ENCODE data around the gene BCL3.

The BCL3 gene

GRCh38 chr19:44729516-44730033, 18.9 kb upstream of the BCL3 start:
- Mint-ChIP-seq H3K27me3 (no peaks in the 10 kb centered on the region), H3K4me1 (ENCODE audit: low read depth) (peaks cover 3% of the 10 kb centered on the region), H3K36me3 (no peaks in the 10 kb centered on the region), H3K9me3 (ENCODE audit: low read depth) (no peaks in the 10 kb centered on the region), H3K4me3 (no peak overlapping the region), H3K27ac (no peak overlapping the region)

DNA sequence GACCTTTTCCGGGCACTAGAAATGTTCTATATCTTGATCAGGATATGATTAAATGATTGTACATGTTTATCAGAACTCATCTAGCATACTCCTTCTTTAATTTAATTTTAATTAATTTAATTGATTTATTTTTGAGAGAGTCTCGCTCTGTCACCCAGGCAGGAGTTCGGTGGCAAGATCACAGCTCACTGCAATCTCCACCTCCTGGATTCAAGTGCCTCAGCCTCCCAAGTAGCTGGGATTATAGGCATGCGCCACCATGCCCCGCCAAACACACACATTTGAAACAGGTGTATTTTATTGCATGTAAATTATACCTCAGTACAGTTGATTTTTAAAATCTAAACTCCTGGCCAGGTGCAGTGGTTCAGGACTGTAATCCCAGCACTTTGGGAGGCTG, 17.4 kb upstream of the BCL3 start:
- H3K4me3 Mint-ChIP-seq, result no peak overlapping the region
- H3K27me3 Mint-ChIP-seq, result no peaks in the 10 kb centered on the region
- H3K27ac Mint-ChIP-seq, result no peak overlapping the region
- H3K9me3 Mint-ChIP-seq (ENCODE audit: low read depth), result no peaks in the 10 kb centered on the region
- no peaks in the 10 kb centered on the region for H3K36me3 Mint-ChIP-seq
- H3K4me1 Mint-ChIP-seq (ENCODE audit: low read depth), result peaks cover 3% of the 10 kb centered on the region

DNA sequence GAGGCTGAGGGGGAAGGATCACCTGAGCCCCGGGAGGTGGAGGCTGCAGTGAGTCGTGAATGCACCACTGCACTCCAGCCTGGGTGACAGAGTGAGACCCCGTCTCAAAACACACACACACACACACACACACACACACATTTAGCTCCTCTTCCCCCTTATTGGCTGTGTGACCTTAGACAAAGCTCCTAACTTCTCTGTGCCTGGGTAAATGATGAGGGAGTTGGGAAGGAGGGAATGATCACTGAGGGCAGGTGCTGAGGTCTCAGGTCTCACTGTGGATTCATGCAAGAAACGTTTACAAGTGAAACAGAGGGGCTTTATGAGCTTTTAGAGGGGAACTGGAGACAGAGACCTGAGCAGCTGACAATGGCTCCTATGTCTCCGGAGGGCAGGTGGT, 16.9 kb upstream of the BCL3 start:
- Mint-ChIP-seq H3K4me1 (ENCODE audit: low read depth) (peaks cover 3% of the 10 kb centered on the region), H3K36me3 (no peaks in the 10 kb centered on the region), H3K27ac (no peak overlapping the region), H3K27me3 (no peaks in the 10 kb centered on the region), H3K4me3 (no peak overlapping the region), H3K9me3 (ENCODE audit: low read depth) (no peaks in the 10 kb centered on the region)

DNA sequence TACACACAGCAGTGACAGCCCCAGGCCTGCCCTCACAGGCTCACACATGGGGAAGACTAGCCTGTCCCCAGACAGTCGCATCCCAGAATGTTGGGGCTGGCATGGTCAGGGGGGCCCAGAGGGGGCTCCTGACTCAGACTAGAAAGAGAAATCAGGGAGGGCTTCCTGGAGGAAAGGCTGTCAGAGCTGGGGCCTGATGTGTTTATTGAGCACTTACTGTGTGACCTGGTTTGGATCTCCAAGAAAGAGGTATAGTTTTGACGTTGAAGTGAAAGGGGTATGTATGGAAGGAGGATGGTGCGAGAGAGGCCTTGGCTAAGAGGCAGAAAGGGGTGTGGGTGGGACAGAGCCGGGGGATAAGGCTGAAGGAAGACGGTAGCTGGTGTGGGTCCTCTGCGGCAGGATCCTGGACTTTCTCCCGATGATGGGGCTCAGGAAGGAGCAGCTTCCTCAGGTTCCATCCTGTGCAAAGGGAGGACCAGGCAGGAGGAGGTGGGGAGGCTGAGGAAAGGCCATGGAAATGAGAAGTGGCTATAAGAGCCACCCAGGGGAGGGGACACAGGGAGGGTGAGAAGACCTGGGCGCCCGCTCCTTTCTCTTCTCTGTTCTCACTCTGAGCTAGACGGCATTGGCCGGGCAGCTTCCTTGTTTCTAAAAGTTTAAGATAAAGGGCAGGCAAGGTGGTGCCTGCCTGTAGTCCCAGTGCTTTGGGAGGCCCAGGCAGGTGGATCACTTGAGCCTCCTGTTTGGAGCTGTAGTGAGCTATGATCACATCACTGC, 16.1 kb upstream of the BCL3 start:
- no peaks in the 10 kb centered on the region for H3K27me3 Mint-ChIP-seq
- no peak overlapping the region for H3K4me3 Mint-ChIP-seq
- no peaks in the 10 kb centered on the region for H3K9me3 Mint-ChIP-seq (ENCODE audit: low read depth)
- peaks cover 3% of the 10 kb centered on the region for H3K4me1 Mint-ChIP-seq (ENCODE audit: low read depth)
- no peaks in the 10 kb centered on the region for H3K36me3 Mint-ChIP-seq
- no peak overlapping the region for H3K27ac Mint-ChIP-seq

DNA sequence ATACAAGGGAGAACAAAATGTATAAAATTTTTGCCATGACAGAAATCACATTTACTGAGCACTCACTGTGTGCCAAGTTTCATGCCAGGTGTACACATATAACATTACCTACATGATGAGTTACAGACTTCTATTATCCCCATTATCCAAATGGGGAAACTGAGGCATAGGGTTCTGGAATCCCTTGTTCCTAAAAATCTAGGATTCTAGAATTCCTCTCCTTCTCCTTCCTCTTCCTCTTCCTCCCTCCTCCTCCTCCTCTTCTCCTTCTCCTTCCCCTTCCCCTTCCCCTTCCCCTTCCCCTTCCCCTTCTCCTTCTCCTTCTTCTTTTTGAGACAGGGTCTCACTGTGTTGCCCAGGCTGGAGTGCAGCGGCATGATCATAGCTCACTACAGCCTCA, 14.2 kb upstream of the BCL3 start:
- no peak overlapping the region for H3K4me3 Mint-ChIP-seq
- H3K27ac Mint-ChIP-seq, result no peak overlapping the region
- no peaks in the 10 kb centered on the region for H3K36me3 Mint-ChIP-seq
- no peaks in the 10 kb centered on the region for H3K9me3 Mint-ChIP-seq (ENCODE audit: low read depth)
- H3K27me3 Mint-ChIP-seq, result no peaks in the 10 kb centered on the region
- no peaks in the 10 kb centered on the region for H3K4me1 Mint-ChIP-seq (ENCODE audit: low read depth)

DNA sequence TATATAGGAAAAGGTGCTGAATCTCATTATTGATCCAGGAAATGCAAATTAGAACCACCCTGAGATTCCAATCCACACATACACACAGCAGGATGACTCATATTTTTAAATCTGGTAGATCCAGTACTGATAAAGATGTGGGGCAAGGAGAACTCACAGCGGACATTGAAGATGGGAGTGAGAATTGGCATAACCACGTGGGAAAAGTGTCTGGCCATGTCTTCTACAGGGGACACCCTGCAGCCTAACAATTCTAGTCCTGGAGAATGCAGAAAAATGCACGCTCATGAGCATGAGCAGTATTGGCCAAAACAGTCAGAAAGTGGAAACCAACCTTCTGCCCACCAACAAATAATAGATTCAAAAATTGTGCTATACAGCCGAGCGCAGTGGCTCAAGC, 13.5 kb upstream of the BCL3 start:
- no peaks in the 10 kb centered on the region for H3K36me3 Mint-ChIP-seq
- H3K4me1 Mint-ChIP-seq (ENCODE audit: low read depth), result no peaks in the 10 kb centered on the region
- H3K27ac Mint-ChIP-seq, result no peak overlapping the region
- no peaks in the 10 kb centered on the region for H3K27me3 Mint-ChIP-seq
- H3K4me3 Mint-ChIP-seq, result no peak overlapping the region
- H3K9me3 Mint-ChIP-seq (ENCODE audit: low read depth), result no peaks in the 10 kb centered on the region

DNA sequence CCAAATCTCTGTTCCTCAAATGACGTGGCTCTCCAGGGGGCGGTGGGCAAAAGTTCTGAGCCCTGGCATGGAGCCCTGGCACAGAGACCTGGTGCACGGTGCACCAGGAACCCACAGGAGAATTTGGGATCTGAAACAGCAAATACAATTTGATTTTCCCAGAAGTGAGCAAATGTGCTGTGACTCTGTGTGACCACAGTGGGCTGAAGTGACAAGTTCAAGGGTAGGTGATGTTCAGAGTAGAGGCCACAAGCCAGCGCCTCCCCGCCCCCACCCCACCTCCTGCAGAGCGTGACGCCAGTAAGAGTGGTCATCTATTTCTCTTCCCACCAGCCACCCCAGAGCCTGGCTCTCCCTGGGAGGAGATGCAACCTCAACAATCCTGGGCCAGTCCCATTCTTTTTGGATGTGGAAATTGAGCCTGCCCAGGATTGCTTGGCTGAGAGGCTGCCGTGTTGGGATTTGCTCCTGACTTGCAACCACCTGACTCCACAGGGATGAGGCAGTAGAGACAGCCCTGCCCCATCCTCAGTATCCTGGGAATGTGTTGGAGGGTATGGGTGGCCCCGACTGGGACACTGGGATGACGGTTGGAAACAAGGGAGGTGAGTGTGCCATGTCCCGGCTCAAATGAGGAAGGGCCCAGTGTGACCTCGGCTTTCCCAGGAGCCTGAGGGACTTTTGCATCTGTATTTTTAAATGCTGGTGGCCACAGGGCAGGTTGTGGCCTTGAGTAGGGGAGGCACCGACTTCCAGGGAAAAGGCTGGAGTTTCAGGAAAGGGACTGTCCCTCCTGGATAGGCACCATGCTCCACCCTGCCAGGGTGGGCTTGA, 11.1 kb upstream of the BCL3 start:
- Mint-ChIP-seq H3K27me3 (no peaks in the 10 kb centered on the region), H3K9me3 (ENCODE audit: low read depth) (no peaks in the 10 kb centered on the region), H3K4me1 (ENCODE audit: low read depth) (no peaks in the 10 kb centered on the region), H3K4me3 (no peak overlapping the region), H3K27ac (no peak overlapping the region), H3K36me3 (no peaks in the 10 kb centered on the region)

- no peaks in the 10 kb centered on the region for H3K36me3 Mint-ChIP-seq
- peak overlapping the region; percentile 28 for H3K27ac Mint-ChIP-seq
- peaks cover 3% of the 10 kb centered on the region for H3K4me1 Mint-ChIP-seq (ENCODE audit: low read depth)
These were observed 10.4 kb upstream of the BCL3 start for GRCh38 chr19:44738136-44738535.

DNA sequence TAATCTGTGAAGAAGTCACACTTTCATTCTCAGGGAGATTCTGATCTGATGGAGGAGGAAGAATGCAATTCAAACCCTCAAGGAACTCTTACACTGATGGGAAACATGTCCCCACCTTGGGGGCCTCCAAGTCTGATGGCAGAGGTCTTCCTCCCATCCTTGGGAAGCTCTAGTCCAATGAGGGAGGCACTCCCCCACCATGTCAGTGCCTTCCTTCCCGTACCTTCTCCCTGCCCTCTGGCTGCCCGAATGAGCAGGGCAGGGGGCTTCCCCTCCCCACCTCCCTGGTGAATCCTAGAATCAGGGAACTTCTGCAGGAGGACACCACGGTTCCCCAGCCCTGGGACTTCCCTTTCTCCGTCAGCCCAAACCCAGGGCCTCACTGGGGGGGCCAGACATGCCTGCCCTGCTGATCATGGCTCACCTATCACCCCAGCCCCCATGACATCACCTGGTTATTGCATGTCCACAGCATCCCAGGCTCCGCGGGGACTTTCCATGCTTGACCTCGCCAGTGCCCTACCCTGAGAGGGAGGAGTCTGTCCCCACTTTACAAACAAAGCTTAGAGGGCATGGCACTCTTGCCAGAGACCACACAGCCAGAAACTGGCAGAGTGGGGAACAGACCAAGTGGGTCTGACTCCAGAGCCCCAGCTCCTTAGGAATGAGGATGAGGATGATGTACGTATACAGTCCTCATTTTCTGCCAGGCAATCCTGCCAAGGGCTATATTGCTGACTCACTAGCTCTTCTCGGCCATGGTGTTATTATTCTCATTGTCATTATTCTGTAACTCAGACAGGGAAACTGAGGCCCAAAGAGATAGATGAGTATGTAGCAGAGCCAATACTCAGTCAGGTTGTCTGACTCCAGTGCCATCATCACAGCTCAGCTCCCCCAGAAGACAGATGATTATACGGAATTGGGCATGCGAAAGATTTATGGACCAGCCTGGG, 9.6 kb upstream of the BCL3 start:
- Mint-ChIP-seq H3K4me1 (ENCODE audit: low read depth) (peaks cover 3% of the 10 kb centered on the region), H3K27me3 (no peaks in the 10 kb centered on the region), H3K9me3 (ENCODE audit: low read depth) (no peaks in the 10 kb centered on the region), H3K4me3 (no peak overlapping the region), H3K36me3 (no peaks in the 10 kb centered on the region), H3K27ac (no peak overlapping the region)

More at GRCh38 chr19:44738136-44738535, 10.4 kb upstream of the BCL3 start:
- no peaks in the 10 kb centered on the region for H3K9me3 Mint-ChIP-seq (ENCODE audit: low read depth)
- H3K4me3 Mint-ChIP-seq, result no peak overlapping the region
- H3K27me3 Mint-ChIP-seq, result no peaks in the 10 kb centered on the region

GRCh38 chr19:44740351-44740824, 8.1 kb upstream of the BCL3 start:
- H3K4me3 Mint-ChIP-seq, result no peak overlapping the region
- peaks cover 3% of the 10 kb centered on the region for H3K4me1 Mint-ChIP-seq (ENCODE audit: low read depth)
- no peaks in the 10 kb centered on the region for H3K9me3 Mint-ChIP-seq (ENCODE audit: low read depth)
- H3K36me3 Mint-ChIP-seq, result no peaks in the 10 kb centered on the region
- no peaks in the 10 kb centered on the region for H3K27me3 Mint-ChIP-seq
- no peak overlapping the region for H3K27ac Mint-ChIP-seq

DNA sequence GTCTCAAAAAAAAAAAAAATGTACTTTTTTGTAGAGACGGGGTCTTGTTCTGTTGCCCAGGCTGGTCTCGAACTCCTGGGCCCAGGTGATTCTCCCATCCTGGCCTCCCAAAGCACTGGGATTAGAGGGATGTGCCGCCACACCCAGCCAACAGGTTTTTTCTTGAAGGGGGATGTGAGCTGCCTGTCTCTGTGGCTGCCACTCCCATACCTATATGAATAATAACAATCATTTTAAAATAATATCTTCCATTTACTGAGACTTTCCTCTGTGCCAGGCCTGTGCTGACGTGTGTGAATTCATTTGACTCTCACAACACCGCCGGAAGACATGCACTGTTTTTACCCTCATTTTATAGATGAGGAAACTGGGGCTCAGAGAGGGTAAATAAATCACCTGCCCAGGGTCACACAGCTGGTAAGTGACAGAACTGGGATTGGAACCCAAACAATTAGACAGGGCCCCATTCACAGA, 7.2 kb upstream of the BCL3 start:
- H3K36me3 Mint-ChIP-seq, result no peaks in the 10 kb centered on the region
- H3K4me1 Mint-ChIP-seq (ENCODE audit: low read depth), result peaks cover 6% of the 10 kb centered on the region
- H3K27me3 Mint-ChIP-seq, result no peaks in the 10 kb centered on the region
- H3K4me3 Mint-ChIP-seq, result no peak overlapping the region
- H3K9me3 Mint-ChIP-seq (ENCODE audit: low read depth), result no peaks in the 10 kb centered on the region
- no peak overlapping the region for H3K27ac Mint-ChIP-seq

DNA sequence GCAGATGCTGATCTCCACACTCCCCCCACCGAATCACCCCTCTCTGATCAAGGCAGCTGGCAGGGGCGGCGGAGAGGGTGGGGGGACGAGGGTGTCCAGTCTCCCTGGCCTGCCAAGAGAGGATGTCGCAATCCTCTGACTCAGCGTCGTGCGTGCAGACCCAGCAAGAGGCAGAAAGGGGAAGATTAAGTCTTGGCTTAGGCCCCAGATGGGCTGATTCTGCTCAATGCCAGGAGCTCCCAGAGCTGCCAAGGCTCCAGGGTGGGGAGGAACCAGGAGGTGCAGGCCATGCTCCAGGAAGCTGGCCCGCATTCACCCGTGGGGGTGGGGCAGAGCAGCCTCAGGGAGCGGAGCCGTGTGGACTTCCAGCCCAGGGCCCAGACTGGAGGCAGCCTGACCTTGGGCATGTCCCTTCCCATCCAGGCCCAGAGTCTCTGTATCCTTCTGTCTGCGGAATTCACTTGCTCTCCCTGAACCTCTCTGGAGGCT, 6.6 kb upstream of the BCL3 start:
- Mint-ChIP-seq H3K27ac (no peak overlapping the region), H3K27me3 (no peaks in the 10 kb centered on the region), H3K4me3 (no peak overlapping the region), H3K9me3 (ENCODE audit: low read depth) (no peaks in the 10 kb centered on the region), H3K36me3 (no peaks in the 10 kb centered on the region), H3K4me1 (ENCODE audit: low read depth) (peaks cover 12% of the 10 kb centered on the region)

- H3K36me3 Mint-ChIP-seq, result no peaks in the 10 kb centered on the region
- H3K27ac Mint-ChIP-seq, result no peak overlapping the region
- no peak overlapping the region for H3K4me3 Mint-ChIP-seq
- H3K9me3 Mint-ChIP-seq (ENCODE audit: low read depth), result no peaks in the 10 kb centered on the region
- H3K4me1 Mint-ChIP-seq (ENCODE audit: low read depth), result peaks cover 17% of the 10 kb centered on the region
- H3K27me3 Mint-ChIP-seq, result no peaks in the 10 kb centered on the region
These were observed 6.0 kb upstream of the BCL3 start for GRCh38 chr19:44742330-44743061.

DNA sequence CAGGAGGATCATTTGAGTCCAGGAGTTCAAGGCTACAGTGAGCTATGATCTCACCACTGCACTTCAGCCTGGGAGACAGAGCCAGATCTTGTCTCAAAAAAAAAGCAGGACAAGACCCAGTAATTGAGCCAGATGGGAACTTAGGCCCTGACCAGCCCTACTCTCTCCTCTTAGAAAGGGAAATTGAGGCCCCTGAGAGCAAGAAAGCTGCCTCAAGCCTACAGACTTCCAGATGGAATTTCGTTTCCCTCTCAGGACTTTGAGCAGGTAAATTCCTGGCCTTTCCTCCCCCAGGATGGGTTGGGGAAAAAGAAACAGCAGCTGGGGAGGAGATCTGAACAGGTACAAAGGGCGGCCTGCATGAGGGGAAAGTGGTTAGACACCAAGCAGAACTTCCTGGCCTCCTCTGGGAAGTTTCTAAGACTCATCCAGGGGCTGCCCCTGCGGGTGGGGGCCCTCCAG, 3.6 kb upstream of the BCL3 start:
- H3K36me3 Mint-ChIP-seq, result no peaks in the 10 kb centered on the region
- H3K4me3 Mint-ChIP-seq, result no peak overlapping the region
- no peaks in the 10 kb centered on the region for H3K27me3 Mint-ChIP-seq
- H3K9me3 Mint-ChIP-seq (ENCODE audit: low read depth), result no peaks in the 10 kb centered on the region
- H3K4me1 Mint-ChIP-seq (ENCODE audit: low read depth), result peaks cover 30% of the 10 kb centered on the region
- no peak overlapping the region for H3K27ac Mint-ChIP-seq

Measured in activated naive CD8-positive, alpha-beta T cell (primary cell).